Measurements from ENCODE around the gene SLC23A1. TPM values are rescaled to one million over a fixed set of nuclear protein-coding genes. Genes with fewer than 3 reads are reported as not detected.
"Not testable (repeated sequence)": the region's sequence is repeated elsewhere in the genome, so short reads cannot be mapped to it uniquely, and the experiment has no call there.

Gene SLC23A1
- total RNA-seq, 2 donors from 2014 or later, result 5.0 to 7.0 TPM

DNA sequence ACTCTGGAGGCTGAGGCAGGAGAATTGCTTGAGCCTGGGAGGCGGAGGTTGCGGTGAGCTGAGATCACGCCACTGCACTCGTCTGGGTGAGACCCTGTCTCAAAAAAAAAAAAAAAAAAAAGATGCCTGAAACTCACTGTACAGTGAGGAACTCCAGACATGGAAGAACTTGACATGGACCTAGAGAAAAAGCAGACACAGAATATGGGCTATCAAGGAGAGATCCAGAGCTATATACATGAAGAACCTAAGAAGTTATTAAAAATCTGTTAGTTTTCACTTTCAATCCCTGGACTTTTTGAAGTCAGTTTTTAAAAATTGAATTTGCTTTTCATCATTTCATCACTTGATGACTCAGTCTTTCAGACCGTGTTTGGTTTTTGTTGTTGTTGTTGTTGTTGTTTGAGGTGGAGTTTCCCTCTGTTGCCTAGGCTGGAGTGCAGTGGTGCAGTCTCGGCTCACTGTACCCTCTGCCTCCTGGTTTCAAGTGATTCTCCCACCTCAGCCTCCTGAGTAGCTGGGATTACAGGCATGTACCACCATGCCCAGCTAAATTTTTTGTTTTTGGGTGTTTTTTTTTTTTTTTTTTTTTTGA lies 21.2 kb downstream of the SLC23A1 start:
- Histone ChIP-seq H3K9me3 (no peaks in the 10 kb centered on the region), H3K9ac (ENCODE audit: low read depth in 2 of 2, low read length in 2 of 2) (no peak overlapping the region), H3K27me3 (no peaks in the 10 kb centered on the region), H3K36me3 (peaks cover 12% of the 10 kb centered on the region), H3K27ac (no peak overlapping the region), H3K4me1 (no peaks in the 10 kb centered on the region), H3K4me3 (no peak overlapping the region)
- intact Hi-C loops (cut with DNase I), result no loop called here
- DNase-seq, result no peak
- TF ChIP-seq CTCF (IDR thresholded peaks at IDR 0.05), result no peak

GRCh38 chr5:139360384-139360783 lies 22.7 kb downstream of the SLC23A1 start:
- H3K27me3 ChIP-seq, result no peaks in the 10 kb centered on the region
- H3K4me3 ChIP-seq, result no peak overlapping the region
- DNase-seq, result no peak
- no peak overlapping the region for H3K27ac ChIP-seq
- TF ChIP-seq CTCF (IDR thresholded peaks at IDR 0.05), result no peak
- peaks cover 7% of the 10 kb centered on the region for H3K36me3 ChIP-seq
- H3K9me3 ChIP-seq, result no peaks in the 10 kb centered on the region
- no peak overlapping the region for H3K9ac ChIP-seq (ENCODE audit: low read depth in 2 of 2, low read length in 2 of 2)
- no peaks in the 10 kb centered on the region for H3K4me1 ChIP-seq
- intact Hi-C loops (cut with DNase I), result no loop called here

DNA sequence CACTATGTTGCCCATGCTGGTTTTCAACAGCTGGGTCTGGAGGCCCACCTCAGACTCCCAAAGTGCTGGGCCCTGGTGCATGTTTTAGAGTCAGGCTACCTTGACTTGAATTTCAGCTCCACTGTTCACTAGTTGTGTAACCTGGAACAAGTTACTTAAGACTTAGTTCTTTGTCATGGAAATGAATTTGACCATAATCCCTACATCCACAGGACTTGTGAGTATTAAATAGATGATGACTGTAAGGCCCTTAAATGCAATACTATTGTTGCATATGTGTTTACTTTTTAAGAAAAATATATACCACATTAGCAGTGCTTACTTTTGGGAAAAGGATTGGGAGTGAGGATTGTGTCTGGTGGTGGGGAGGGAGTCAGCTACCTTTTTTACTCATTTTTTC lies 25.0 kb downstream of the SLC23A1 start:
- H3K36me3 ChIP-seq, result no peaks in the 10 kb centered on the region

GRCh38 chr5:139355900-139356299 lies 27.2 kb downstream of the SLC23A1 start:
- H3K4me1 ChIP-seq; intact Hi-C loops (cut with DNase I): not testable (repeated sequence)

More for the DNA sequence above, 25.0 kb downstream of the SLC23A1 start:
- Histone ChIP-seq H3K4me3 (no peak overlapping the region), H3K9ac (ENCODE audit: low read depth in 2 of 2, low read length in 2 of 2) (no peak overlapping the region), H3K27ac (no peak overlapping the region), H3K9me3 (no peaks in the 10 kb centered on the region), H3K27me3 (no peaks in the 10 kb centered on the region), H3K4me1 (no peaks in the 10 kb centered on the region)
- intact Hi-C loops (cut with DNase I), result no loop called here
- no peak for TF ChIP-seq CTCF (IDR thresholded peaks at IDR 0.05)
- DNase-seq, result no peak

GRCh38 chr5:139354186-139354585 lies 28.9 kb downstream of the SLC23A1 start:
- no peak for DNase-seq
- Histone ChIP-seq H3K27ac (no peak overlapping the region), H3K9ac (ENCODE audit: low read depth in 2 of 2, low read length in 2 of 2) (no peak overlapping the region), H3K36me3 (no peaks in the 10 kb centered on the region), H3K9me3 (no peaks in the 10 kb centered on the region), H3K4me3 (no peak overlapping the region), H3K27me3 (no peaks in the 10 kb centered on the region), H3K4me1 (no peaks in the 10 kb centered on the region)
- TF ChIP-seq CTCF (IDR thresholded peaks at IDR 0.05), result no peak
- intact Hi-C loops (cut with DNase I), result no loop called here

More at GRCh38 chr5:139355900-139356299, 27.2 kb downstream of the SLC23A1 start:
- not testable (repeated sequence) for H3K27ac ChIP-seq; H3K4me3 ChIP-seq; H3K27me3 ChIP-seq; DNase-seq; H3K9me3 ChIP-seq; H3K36me3 ChIP-seq; H3K9ac ChIP-seq (ENCODE audit: low read depth in 2 of 2, low read length in 2 of 2)

GRCh38 chr5:139347863-139348262 lies 35.2 kb downstream of the SLC23A1 start:
- H3K4me1 ChIP-seq; intact Hi-C loops (cut with DNase I): not testable (repeated sequence)

GRCh38 chr5:139345442-139345841 lies 37.7 kb downstream of the SLC23A1 start:
- H3K9me3 ChIP-seq; H3K27me3 ChIP-seq; H3K27ac ChIP-seq; H3K9ac ChIP-seq (ENCODE audit: low read depth in 2 of 2, low read length in 2 of 2); H3K4me3 ChIP-seq; H3K4me1 ChIP-seq; intact Hi-C loops (cut with DNase I); DNase-seq; H3K36me3 ChIP-seq: not testable (repeated sequence)

More at GRCh38 chr5:139347863-139348262, 35.2 kb downstream of the SLC23A1 start:
- H3K9me3 ChIP-seq; H3K4me3 ChIP-seq; H3K27me3 ChIP-seq; DNase-seq; H3K36me3 ChIP-seq; H3K27ac ChIP-seq; H3K9ac ChIP-seq (ENCODE audit: low read depth in 2 of 2, low read length in 2 of 2): not testable (repeated sequence)
